Sigmoid colon (tissue), 7 donors: Measurements from ENCODE around the gene KRT26. TPM values are rescaled to one million over a fixed set of nuclear protein-coding genes. Genes with fewer than 3 reads are reported as not detected.

Experiments
- DNase-seq: peaks from one replicate; pipeline ENCODE4 v3.0.0-alpha.2; 2019
- H3K27ac ChIP-seq, 4 donors: fragments of 200-600 bp; sonication (generic); one replicate each; pipeline ENCODE4 v1.5.1; 2016 to 2019; ENCODE audit warnings: mild to moderate bottlenecking in 1 of 4
- H3K27me3 ChIP-seq, 3 donors: fragments of 200-600 bp; sonication (generic); one replicate each; pipeline ENCODE4 v1.5.1; 2019; ENCODE audit warnings: mild to moderate bottlenecking in 1 of 3
- H3K36me3 ChIP-seq, 4 donors: fragments of 200-600 bp; sonication (generic); one replicate each; pipeline ENCODE4 v1.5.1; 2016 to 2019
- H3K4me1 ChIP-seq, 4 donors: fragments of 200-600 bp; sonication (generic); one replicate each; pipeline ENCODE4 v1.5.1; 2017 to 2019
- H3K4me3 ChIP-seq, 4 donors: fragments of 200-600 bp; sonication (generic); one replicate each; pipeline ENCODE4 v1.5.1; 2017 to 2019; ENCODE audit warnings: mild to moderate bottlenecking in 2 of 4, moderate library complexity in 1 of 4
- H3K9me3 ChIP-seq, 4 donors: fragments of 200-600 bp in 3 of 4; sonication (generic) in 3 of 4; one replicate each; pipeline versions ENCODE4 v1.5.1 to v1.6.1; 2013 to 2019
- EP300 ChIP-seq, 4 donors: sonication (generic); formaldehyde crosslinking; IDR thresholded peaks; one replicate each; pipeline ENCODE4 v1.6.1; 2017; ENCODE audit warnings: antibody characterized with exemption in 4 of 4
- POLR2A ChIP-seq, 2 donors: fragments of 450-650 bp; IDR thresholded peaks; one replicate each; pipeline ENCODE4 v1.6.1; 2016; ENCODE audit warnings: antibody characterized with exemption in 2 of 2, mild to moderate bottlenecking in 2 of 2, moderate library complexity in 2 of 2
- POLR2AphosphoS5 ChIP-seq, 4 donors: sonication (generic); formaldehyde crosslinking; IDR thresholded peaks; one replicate each; pipeline ENCODE4 v1.6.1; 2017; ENCODE audit warnings: antibody characterized with exemption in 4 of 4
- WGBS, 2 donors: extraction: QIAGEN DNeasy Blood & Tissue Kit; methylation state at CpG; one replicate each; pipeline ENCODE4 v1.1.7; 2013; 5-methylcytosine and 5-hydroxymethylcytosine counted together
- intact Hi-C: fragments of 100-400 bp; cut with DNase I; formaldehyde crosslinking; loops from one replicate; pipeline ENCODE4 v1.15.1; 2023
- polyA plus RNA-seq, 3 donors: library from polyadenylated mRNA; stranded (reverse); fragments of 200-250 nt; gene quantifications; one replicate each; pipeline ENCODE4 v1.2.3, GENCODE V29; 2013
- total RNA-seq, 4 donors: library from RNA; depleted of rRNA; stranded (reverse); fragments of >200 nt; gene quantifications; one replicate each; pipeline ENCODE4 v1.1.0, GENCODE V29; 2016
- TF ChIP-seq, protein P1 (sequence below), 4 experiments: fragments of 450-650 bp in 3 of 4; fragments of 200-600 bp in 1 of 4; IDR thresholded peaks; one replicate each; pipeline ENCODE4 v1.5.1; 2016 to 2019; ENCODE audit warnings: antibody characterized with exemption in 4 of 4, mild to moderate bottlenecking in 3 of 4, moderate library complexity in 2 of 4
- donor health status: healthy with polysubstance abuse.
- donor health status: Bipolar disorder and iron deficiency.
- donor health status: healthy.

The KRT26 gene, protein sequence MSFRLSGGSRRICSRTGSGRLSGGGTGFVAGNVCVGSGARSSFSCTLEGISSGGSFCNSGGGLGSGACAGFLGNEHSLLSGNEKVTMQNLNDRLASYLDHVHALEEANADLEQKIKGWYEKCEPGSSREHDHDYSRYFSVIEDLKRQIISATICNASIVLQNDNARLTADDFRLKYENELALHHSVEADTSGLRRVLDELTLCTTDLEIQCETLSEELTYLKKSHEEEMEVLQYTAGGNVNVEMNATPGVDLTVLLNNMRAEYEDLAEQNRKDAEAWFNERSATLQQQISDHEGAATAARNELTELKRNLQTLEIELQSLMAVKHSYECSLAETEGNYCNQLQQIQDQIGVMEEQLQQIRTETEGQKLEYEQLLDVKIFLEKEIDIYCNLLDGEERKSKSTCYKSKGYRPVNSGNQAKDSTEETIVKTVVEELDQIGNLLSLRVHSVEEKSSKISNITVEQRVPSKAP
- total RNA-seq = not detected
- polyA plus RNA-seq = not detected

DNA sequence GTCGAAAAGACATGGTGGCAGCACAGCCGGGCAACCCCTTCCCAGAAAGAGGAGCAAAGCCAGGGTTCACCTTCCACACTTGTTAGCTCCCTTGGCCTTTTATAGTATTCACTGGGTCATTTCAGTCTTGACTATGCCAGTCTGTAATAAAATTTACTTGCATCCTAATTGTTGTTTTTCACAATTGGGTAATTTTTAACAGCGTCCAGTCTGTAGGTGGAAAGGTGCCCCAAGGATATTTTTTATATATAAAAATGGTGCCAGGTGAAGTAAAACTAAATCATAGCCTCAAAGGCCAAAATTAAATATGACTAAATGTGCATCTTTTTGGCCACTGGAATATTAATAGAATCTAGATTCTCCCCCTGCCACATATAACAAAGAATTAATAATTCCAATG lies at the start of gene KRT26:
KRT26 (minus strand) TSS at position 101 of the 400 bp plus-strand sequence; CDS start at position 13, 88 bp downstream.
- TF ChIP-seq POLR2AphosphoS5 (IDR thresholded peaks at IDR 0.05) = no peak
- no peak for TF ChIP-seq POLR2A (IDR thresholded peaks at IDR 0.05)
- TF ChIP-seq EP300 (IDR thresholded peaks at IDR 0.05) = no peak
- TF ChIP-seq, protein P1, sequence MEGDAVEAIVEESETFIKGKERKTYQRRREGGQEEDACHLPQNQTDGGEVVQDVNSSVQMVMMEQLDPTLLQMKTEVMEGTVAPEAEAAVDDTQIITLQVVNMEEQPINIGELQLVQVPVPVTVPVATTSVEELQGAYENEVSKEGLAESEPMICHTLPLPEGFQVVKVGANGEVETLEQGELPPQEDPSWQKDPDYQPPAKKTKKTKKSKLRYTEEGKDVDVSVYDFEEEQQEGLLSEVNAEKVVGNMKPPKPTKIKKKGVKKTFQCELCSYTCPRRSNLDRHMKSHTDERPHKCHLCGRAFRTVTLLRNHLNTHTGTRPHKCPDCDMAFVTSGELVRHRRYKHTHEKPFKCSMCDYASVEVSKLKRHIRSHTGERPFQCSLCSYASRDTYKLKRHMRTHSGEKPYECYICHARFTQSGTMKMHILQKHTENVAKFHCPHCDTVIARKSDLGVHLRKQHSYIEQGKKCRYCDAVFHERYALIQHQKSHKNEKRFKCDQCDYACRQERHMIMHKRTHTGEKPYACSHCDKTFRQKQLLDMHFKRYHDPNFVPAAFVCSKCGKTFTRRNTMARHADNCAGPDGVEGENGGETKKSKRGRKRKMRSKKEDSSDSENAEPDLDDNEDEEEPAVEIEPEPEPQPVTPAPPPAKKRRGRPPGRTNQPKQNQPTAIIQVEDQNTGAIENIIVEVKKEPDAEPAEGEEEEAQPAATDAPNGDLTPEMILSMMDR (IDR thresholded peaks at IDR 0.05) = no peak
- no peak within 1 kb of the TSS for H3K4me3 ChIP-seq
- 86 to 91% methylated on average over 3 of the region's 3 CpGs for WGBS, 2 donors
- no peak within 1 kb of the TSS for H3K27ac ChIP-seq
- H3K4me1 ChIP-seq = no peaks in the 10 kb centered on the region
- H3K27me3 ChIP-seq = peaks cover 0 to 10% (median 3%) of the 10 kb centered on the region in 3 donors
- DNase-seq = no peak
- intact Hi-C loops = no loop called here
- no peaks in the 10 kb centered on the region for H3K36me3 ChIP-seq
- H3K9me3 ChIP-seq = no peaks in the 10 kb centered on the region

DNA sequence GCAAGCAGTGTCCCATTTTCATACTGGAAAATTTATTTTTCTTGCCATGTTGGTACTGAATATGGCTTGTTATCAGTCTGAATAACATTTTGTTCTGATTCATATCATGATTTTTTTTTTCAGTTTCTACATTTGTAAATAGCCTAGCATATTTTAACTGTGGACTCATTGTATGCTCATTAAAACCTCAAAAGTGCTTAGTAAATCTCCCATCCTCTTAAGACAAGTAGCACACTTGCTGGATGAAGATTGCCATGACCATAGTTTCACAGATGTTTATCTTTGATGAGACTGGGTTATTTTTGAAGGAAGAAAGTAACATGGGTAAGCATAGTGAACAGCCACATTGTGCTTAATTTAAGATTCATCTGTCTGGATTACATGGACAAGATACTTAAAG lies 49.5 kb upstream of the KRT26 start:
- TF ChIP-seq, protein P1 (IDR thresholded peaks at IDR 0.05) = no peak
- no peak for TF ChIP-seq POLR2A (IDR thresholded peaks at IDR 0.05)
- no peak for TF ChIP-seq POLR2AphosphoS5 (IDR thresholded peaks at IDR 0.05)
- no peak for TF ChIP-seq EP300 (IDR thresholded peaks at IDR 0.05)
- intact Hi-C loops = no loop called here
- H3K36me3 ChIP-seq = peaks cover 0 to 11% (median 0%) of the 10 kb centered on the region in 4 donors
- H3K9me3 ChIP-seq = no peaks in the 10 kb centered on the region
- no peak for DNase-seq
- no peaks in the 10 kb centered on the region for H3K27me3 ChIP-seq
- H3K4me1 ChIP-seq = peaks cover 0 to 15% (median 0%) of the 10 kb centered on the region in 4 donors
- no peak overlapping the region for H3K4me3 ChIP-seq
- no peak overlapping the region for H3K27ac ChIP-seq

DNA sequence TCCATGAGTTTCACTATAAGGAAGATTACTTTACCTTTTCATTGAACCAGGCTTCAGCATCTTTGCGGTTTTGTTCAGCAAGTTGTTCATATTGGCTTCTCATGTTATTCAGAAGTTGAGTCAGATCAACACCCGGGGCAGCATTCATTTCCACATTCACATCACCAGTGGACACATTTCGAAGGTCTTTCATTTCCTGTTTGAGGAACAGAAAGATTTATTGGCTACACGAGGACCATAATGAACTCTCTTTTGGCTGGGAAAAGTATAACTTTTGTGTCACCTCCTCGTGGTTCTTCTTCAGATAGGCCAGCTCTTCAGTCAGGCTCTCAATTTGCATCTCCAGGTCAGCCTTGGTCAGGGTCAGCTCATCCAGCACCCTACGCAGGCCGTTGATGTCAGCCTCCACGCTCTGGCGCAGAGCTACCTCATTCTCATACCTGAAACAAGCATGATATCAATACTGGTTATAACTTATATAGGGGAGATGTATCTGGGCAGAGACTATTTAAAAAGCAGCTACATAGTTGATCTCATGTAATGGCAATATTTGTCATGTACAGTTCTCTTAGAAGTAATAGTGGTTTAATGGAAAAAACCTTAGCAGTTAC lies 48.3 kb upstream of the KRT26 start:
- H3K36me3 ChIP-seq = peaks cover 0 to 11% (median 0%) of the 10 kb centered on the region in 4 donors
- no peaks in the 10 kb centered on the region for H3K27me3 ChIP-seq
- intact Hi-C loops = no loop called here
- TF ChIP-seq POLR2AphosphoS5 (IDR thresholded peaks at IDR 0.05) (no peak), EP300 (IDR thresholded peaks at IDR 0.05) (no peak), POLR2A (IDR thresholded peaks at IDR 0.05) (no peak)
- TF ChIP-seq, protein P1 (IDR thresholded peaks at IDR 0.05) = no peak
- no peak overlapping the region for H3K27ac ChIP-seq
- peaks cover 0 to 15% (median 0%) of the 10 kb centered on the region in 4 donors for H3K4me1 ChIP-seq
- DNase-seq = no peak
- no peaks in the 10 kb centered on the region for H3K9me3 ChIP-seq
- no peak overlapping the region for H3K4me3 ChIP-seq
- WGBS, 2 donors = 89 to 92% methylated on average over 9 of the region's 9 CpGs

DNA sequence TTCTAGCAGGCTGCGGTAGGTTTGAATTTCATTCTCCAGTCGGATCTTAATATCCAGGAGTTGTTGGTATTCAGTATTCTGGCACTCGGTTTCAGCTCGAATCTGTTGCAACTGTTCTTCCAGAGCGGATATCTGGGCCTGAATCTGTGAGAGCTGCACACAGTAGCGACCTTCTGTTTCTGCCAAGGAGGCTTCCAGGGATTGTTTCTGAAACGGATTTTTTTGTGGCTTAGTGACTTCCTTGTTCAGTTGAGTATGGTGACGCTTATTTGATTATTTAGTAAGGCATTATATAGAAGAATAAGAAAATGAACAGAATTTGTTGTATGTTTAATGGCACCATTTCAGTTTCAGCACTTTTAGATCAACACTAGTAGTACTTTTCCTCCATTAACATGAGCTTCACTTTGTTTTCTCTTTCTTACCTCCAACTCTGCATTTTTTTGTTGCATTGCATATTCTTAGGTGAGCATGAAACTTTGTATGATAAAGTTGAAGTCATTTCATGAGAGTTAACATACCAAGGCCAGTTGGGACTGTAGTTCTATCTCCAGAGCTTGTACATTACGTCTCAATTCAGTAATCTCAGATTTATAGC lies 47.6 kb upstream of the KRT26 start:
- intact Hi-C loops = loop anchor here (5.0 kb wide), 1 partner anchor 172 kb away; the partner anchor contains the start of gene SMARCE1
- peak overlapping the region; percentile 78 to 89 (median 82) for H3K27ac ChIP-seq
- DNase-seq = no peak
- no peaks in the 10 kb centered on the region for H3K27me3 ChIP-seq
- peak overlapping the region; percentile 48 to 83 (median 72) for H3K4me3 ChIP-seq
- peaks cover 0 to 15% (median 0%) of the 10 kb centered on the region in 4 donors for H3K4me1 ChIP-seq
- H3K9me3 ChIP-seq = peaks cover 0 to 3% (median 0%) of the 10 kb centered on the region in 4 donors
- TF ChIP-seq, protein P1 (IDR thresholded peaks at IDR 0.05) = no peak
- TF ChIP-seq POLR2A (IDR thresholded peaks at IDR 0.05) = no peak
- no peak for TF ChIP-seq POLR2AphosphoS5 (IDR thresholded peaks at IDR 0.05)
- TF ChIP-seq EP300 (IDR thresholded peaks at IDR 0.05) = no peak
- WGBS, 2 donors = 58 to 73% methylated on average over 9 of the region's 9 CpGs
- peaks cover 0 to 11% (median 0%) of the 10 kb centered on the region in 4 donors for H3K36me3 ChIP-seq
